ENCODE results near the gene THRA. TPM values are rescaled to one million over a fixed set of nuclear protein-coding genes. Genes with fewer than 3 reads are reported as not detected.

Gene THRA
- polyA plus RNA-seq (ENCODE audit: low read depth in 6 of 6), result 1 to 10 TPM; 1.9 to 5.3 (median 4.7) TPM

GRCh38 chr17:40062329-40063186 lies at the start of gene THRA:
Gene THRA (plus strand): TSS chr17:40062965. CDS start chr17:40074489, 11,524 bp downstream.
- peaks cover 40 to 48% (median 41%) of the 10 kb centered on the region in 3 donors for H3K4me1 Mint-ChIP-seq
- peak; percentile 87 to 90 for ATAC-seq (ENCODE audit: low read depth in 2 of 2)
- H3K36me3 Mint-ChIP-seq, result no peaks in the 10 kb centered on the region
- H3K27me3 Mint-ChIP-seq, result peaks cover 0 to 19% (median 9%) of the 10 kb centered on the region in 3 donors
- H3K9me3 Mint-ChIP-seq, result no peaks in the 10 kb centered on the region
- peak within 1 kb of the TSS; percentile 82 to 95 (median 92) for H3K4me3 Mint-ChIP-seq
- DNase-seq, result peak; percentile 75
- H3K27ac Mint-ChIP-seq, result peak within 1 kb of the TSS; percentile 82 to 94 (median 90)

DNA sequence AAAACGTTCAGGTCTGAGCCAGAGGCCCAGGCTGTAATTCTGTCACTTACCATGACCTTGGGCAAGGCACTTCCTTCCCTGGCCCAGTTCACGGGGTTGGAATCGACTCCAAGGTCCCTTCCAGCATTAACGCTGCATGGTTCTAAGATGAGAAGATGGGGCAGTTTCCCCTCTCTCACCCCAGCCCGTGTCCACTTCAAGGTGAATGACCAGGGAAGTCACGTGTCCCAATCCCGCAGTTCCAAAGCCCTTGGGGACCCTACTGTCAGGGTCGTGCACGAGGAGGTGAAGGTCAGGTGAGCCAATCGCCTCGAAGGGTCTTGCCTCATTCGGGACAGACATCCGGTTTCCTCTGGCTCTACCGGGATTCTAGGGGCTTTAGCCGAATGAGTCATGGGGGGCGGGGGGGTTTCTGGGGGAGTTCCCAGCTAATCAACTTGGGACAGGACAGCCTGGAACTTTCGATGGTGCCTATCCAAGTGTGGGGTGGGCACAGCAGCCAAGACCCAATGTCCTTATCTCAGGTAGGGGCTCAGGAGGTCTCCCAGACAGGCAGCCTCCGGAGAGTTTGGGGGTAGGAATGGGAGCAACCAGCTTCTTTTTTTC lies 48.3 kb upstream of the THRA start:
- H3K9me3 Mint-ChIP-seq, result no peaks in the 10 kb centered on the region
- H3K27me3 Mint-ChIP-seq, result peaks cover 0 to 5% (median 0%) of the 10 kb centered on the region in 3 donors
- peaks cover 0 to 15% (median 6%) of the 10 kb centered on the region in 3 donors for H3K4me1 Mint-ChIP-seq
- H3K4me3 Mint-ChIP-seq, result no peak overlapping the region
- ATAC-seq (ENCODE audit: low read depth in 2 of 2) (no peak), DNase-seq (no peak)
- H3K36me3 Mint-ChIP-seq, result peaks cover 0 to 8% of the 10 kb centered on the region in 2 donors
- no peak overlapping the region for H3K27ac Mint-ChIP-seq

GRCh38 chr17:40015005-40015997 lies 47.5 kb upstream of the THRA start, which contains the start of gene CSF3:
Gene CSF3 (plus strand): TSS chr17:40015440. CDS start chr17:40015475, 35 bp downstream.
- DNase-seq, result no peak
- Mint-ChIP-seq H3K27ac (no peak within 1 kb of the TSS), H3K36me3 (peaks cover 0 to 15% of the 10 kb centered on the region in 2 donors), H3K27me3 (peaks cover 0 to 5% (median 0%) of the 10 kb centered on the region in 3 donors), H3K4me1 (peaks cover 0 to 15% (median 6%) of the 10 kb centered on the region in 3 donors), H3K4me3 (peak within 1 kb of the TSS in 2 of 8 donors; percentile 7 to 63), H3K9me3 (no peaks in the 10 kb centered on the region)
- no peak for ATAC-seq (ENCODE audit: low read depth in 2 of 2)

GRCh38 chr17:40015998-40016985 lies 46.5 kb upstream of the THRA start:
- Mint-ChIP-seq H3K27me3 (peaks cover 0 to 5% (median 0%) of the 10 kb centered on the region in 3 donors), H3K27ac (peak overlapping the region in 2 of 6 donors; percentile 15 to 94), H3K4me3 (peak overlapping the region in 1 of 8 donors; percentile 63)

GRCh38 chr17:40017422-40018080 lies 45.2 kb upstream of the THRA start:
- peaks cover 0 to 24% of the 10 kb centered on the region in 2 donors for H3K36me3 Mint-ChIP-seq
- peak overlapping the region in 1 of 8 donors; percentile 56 for H3K4me3 Mint-ChIP-seq
- H3K27me3 Mint-ChIP-seq, result peaks cover 0 to 5% (median 0%) of the 10 kb centered on the region in 3 donors
- DNase-seq (no peak), ATAC-seq (ENCODE audit: low read depth in 2 of 2) (no peak)
- peaks cover 0 to 15% (median 6%) of the 10 kb centered on the region in 3 donors for H3K4me1 Mint-ChIP-seq
- no peaks in the 10 kb centered on the region for H3K9me3 Mint-ChIP-seq
- no peak overlapping the region for H3K27ac Mint-ChIP-seq

More at GRCh38 chr17:40015998-40016985, 46.5 kb upstream of the THRA start:
- no peaks in the 10 kb centered on the region for H3K9me3 Mint-ChIP-seq
- DNase-seq, result no peak
- no peak for ATAC-seq (ENCODE audit: low read depth in 2 of 2)
- H3K36me3 Mint-ChIP-seq, result peaks cover 0 to 19% of the 10 kb centered on the region in 2 donors
- peaks cover 0 to 15% (median 6%) of the 10 kb centered on the region in 3 donors for H3K4me1 Mint-ChIP-seq

GRCh38 chr17:40018211-40019121 lies 44.3 kb upstream of the THRA start:
- no peak for ATAC-seq (ENCODE audit: low read depth in 2 of 2)
- H3K4me3 Mint-ChIP-seq, result no peak overlapping the region
- H3K27me3 Mint-ChIP-seq, result peaks cover 0 to 5% (median 0%) of the 10 kb centered on the region in 3 donors
- H3K36me3 Mint-ChIP-seq, result peaks cover 0 to 24% of the 10 kb centered on the region in 2 donors
- no peaks in the 10 kb centered on the region for H3K9me3 Mint-ChIP-seq
- H3K27ac Mint-ChIP-seq, result peak overlapping the region in 1 of 6 donors; percentile 51
- no peak for DNase-seq
- peaks cover 0 to 14% (median 6%) of the 10 kb centered on the region in 3 donors for H3K4me1 Mint-ChIP-seq

GRCh38 chr17:40019140-40019991 lies 43.4 kb upstream of the THRA start:
- peak overlapping the region in 2 of 6 donors; percentile 51 to 62 for H3K27ac Mint-ChIP-seq

GRCh38 chr17:40020146-40020545 lies 42.6 kb upstream of the THRA start:
- ATAC-seq (ENCODE audit: low read depth in 2 of 2), result no peak
- no peak for DNase-seq
- H3K27ac Mint-ChIP-seq, result no peak overlapping the region

More at GRCh38 chr17:40019140-40019991, 43.4 kb upstream of the THRA start:
- Mint-ChIP-seq H3K36me3 (peaks cover 0 to 24% of the 10 kb centered on the region in 2 donors), H3K27me3 (no peaks in the 10 kb centered on the region), H3K9me3 (no peaks in the 10 kb centered on the region), H3K4me3 (no peak overlapping the region), H3K4me1 (peaks cover 0 to 8% (median 0%) of the 10 kb centered on the region in 3 donors)
- no peak for ATAC-seq (ENCODE audit: low read depth in 2 of 2)
- no peak for DNase-seq

GRCh38 chr17:40021451-40021971 lies 41.3 kb upstream of the THRA start:
- peaks cover 7 to 37% of the 10 kb centered on the region in 2 donors for H3K36me3 Mint-ChIP-seq
- peak overlapping the region in 2 of 6 donors; percentile 33 to 75 for H3K27ac Mint-ChIP-seq
- H3K27me3 Mint-ChIP-seq, result no peaks in the 10 kb centered on the region
- H3K4me1 Mint-ChIP-seq, result peaks cover 0 to 8% (median 0%) of the 10 kb centered on the region in 3 donors
- ATAC-seq (ENCODE audit: low read depth in 2 of 2) (no peak), DNase-seq (no peak)
- H3K9me3 Mint-ChIP-seq, result no peaks in the 10 kb centered on the region
- H3K4me3 Mint-ChIP-seq, result no peak overlapping the region

More at GRCh38 chr17:40020146-40020545, 42.6 kb upstream of the THRA start:
- H3K4me1 Mint-ChIP-seq, result peaks cover 0 to 8% (median 0%) of the 10 kb centered on the region in 3 donors
- H3K9me3 Mint-ChIP-seq, result no peaks in the 10 kb centered on the region
- no peak overlapping the region for H3K4me3 Mint-ChIP-seq
- H3K27me3 Mint-ChIP-seq, result no peaks in the 10 kb centered on the region
- H3K36me3 Mint-ChIP-seq, result peaks cover 0 to 24% of the 10 kb centered on the region in 2 donors

- Mint-ChIP-seq H3K9me3 (no peaks in the 10 kb centered on the region), H3K27me3 (no peaks in the 10 kb centered on the region), H3K4me3 (no peak overlapping the region), H3K4me1 (peaks cover 0 to 15% (median 0%) of the 10 kb centered on the region in 3 donors), H3K27ac (no peak overlapping the region), H3K36me3 (peaks cover 7 to 37% of the 10 kb centered on the region in 2 donors)
- ATAC-seq (ENCODE audit: low read depth in 2 of 2) (no peak), DNase-seq (no peak)
Measured at GRCh38 chr17:40022497-40022896, 40.3 kb upstream of the THRA start.

Measured in naive B cell (primary cell).